Body of pancreas (tissue), 4 donors: ENCODE data around the gene CHST1. TPM values are rescaled to one million over a fixed set of nuclear protein-coding genes. Genes with fewer than 3 reads are reported as not detected.

Experiments used
- ATAC-seq: fragments of 150-250 bp; one replicate; pipeline ENCODE4 v1.9.1; 2016
- DNase-seq, 4 donors: peaks; one replicate each; pipeline ENCODE4 v3.0.0-alpha.2; 2019
- H3K27ac ChIP-seq, 4 donors: fragments of 200-600 bp; sonication (generic); 1 replicate in 3 of 4; 2 replicates in 1 of 4; pipeline versions ENCODE4 v1.5.1 to v1.6.1; 2016 to 2019; ENCODE audit warnings: mild to moderate bottlenecking in 1 of 4, mixed read lengths in 1 of 4, moderate library complexity in 1 of 4
- H3K27me3 ChIP-seq, 2 donors: fragments of 200-600 bp; sonication (generic); one replicate each; pipeline ENCODE4 v1.6.0; 2016; ENCODE audit warnings: mild to moderate bottlenecking in 1 of 2
- H3K36me3 ChIP-seq, 2 donors: fragments of 200-600 bp; sonication (generic); replicated peaks in 1 of 2; 2 replicates each; pipeline ENCODE4 v1.5.1; 2016; ENCODE audit warnings: low read depth in 2 of 2; ENCODE audit not compliant: insufficient read depth in 1 of 2
- H3K4me1 ChIP-seq: fragments of 200-600 bp; sonication (generic); one replicate; pipeline ENCODE4 v1.6.0; 2016
- H3K4me3 ChIP-seq, 2 donors: fragments of 200-600 bp; sonication (generic); 1 replicate in 1 of 2; 2 replicates in 1 of 2; pipeline ENCODE4 v1.5.1; 2016 to 2019
- H3K9me3 ChIP-seq, 3 donors: fragments of 200-600 bp; sonication (generic); 1 replicate in 2 of 3; 2 replicates in 1 of 3; pipeline ENCODE4 v1.5.1; 2016
- CTCF ChIP-seq, 7 experiments: fragments of 450-650 bp in 4 of 7; fragments of 200-600 bp in 3 of 7; sonication (generic) in 3 of 7; IDR thresholded peaks; one replicate each; pipeline ENCODE4 v1.5.1; 2016 to 2019; ENCODE audit warnings: antibody characterized with exemption in 7 of 7
- POLR2A ChIP-seq, 3 donors: fragments of 450-650 bp; IDR thresholded peaks; one replicate each; pipeline ENCODE4 v1.6.1; 2016; ENCODE audit warnings: antibody characterized with exemption in 3 of 3, mild to moderate bottlenecking in 2 of 3
- WGBS, 2 donors: methylation state at CpG; one replicate each; pipeline ENCODE4 v1.1.5; 2017; 5-methylcytosine and 5-hydroxymethylcytosine counted together
- intact Hi-C: fragments of 100-400 bp; cut with DNase I; formaldehyde crosslinking; loops from one replicate; pipeline ENCODE4 v1.15.1; 2023
- microRNA-seq, 2 donors: library from miRNA; unstranded; fragments of <30 nt; microRNA quantifications; one replicate each; pipeline ENCODE4, GENCODE V29; 2016; ENCODE audit warnings: borderline number of aligned reads in 2 of 2, borderline replicate concordance in 2 of 2
- small RNA-seq: library from RNA; depleted of rRNA; stranded (forward); fragments of <200 nt; gene quantifications from one replicate; pipeline ENCODE3, GENCODE V24; 2016
- total RNA-seq, 2 donors: library from RNA; depleted of rRNA; stranded (reverse); fragments of >200 nt; gene quantifications; one replicate each; pipeline ENCODE4 v1.1.0, GENCODE V29; 2016

The CHST1 gene
- total RNA-seq, 2 donors from 2014 or later, result 1.3 to 2.0 TPM

GRCh38 chr11:45603946-45604682 is 61.3 kb downstream of the CHST1 start:
- Histone ChIP-seq H3K4me3 (no peak overlapping the region), H3K9me3 (no peaks in the 10 kb centered on the region), H3K4me1 (no peaks in the 10 kb centered on the region), H3K36me3 (no peaks in the 10 kb centered on the region), H3K27me3 (no peaks in the 10 kb centered on the region), H3K27ac (no peak overlapping the region)
- TF ChIP-seq CTCF (IDR thresholded peaks at IDR 0.05), result no peak
- TF ChIP-seq POLR2A (IDR thresholded peaks at IDR 0.05), result no peak
- WGBS, 2 donors, result 35 to 36% methylated on average over 11 of the region's 11 CpGs
- DNase-seq, result no peak
- intact Hi-C loops, result no loop called here
- no peak for ATAC-seq

DNA sequence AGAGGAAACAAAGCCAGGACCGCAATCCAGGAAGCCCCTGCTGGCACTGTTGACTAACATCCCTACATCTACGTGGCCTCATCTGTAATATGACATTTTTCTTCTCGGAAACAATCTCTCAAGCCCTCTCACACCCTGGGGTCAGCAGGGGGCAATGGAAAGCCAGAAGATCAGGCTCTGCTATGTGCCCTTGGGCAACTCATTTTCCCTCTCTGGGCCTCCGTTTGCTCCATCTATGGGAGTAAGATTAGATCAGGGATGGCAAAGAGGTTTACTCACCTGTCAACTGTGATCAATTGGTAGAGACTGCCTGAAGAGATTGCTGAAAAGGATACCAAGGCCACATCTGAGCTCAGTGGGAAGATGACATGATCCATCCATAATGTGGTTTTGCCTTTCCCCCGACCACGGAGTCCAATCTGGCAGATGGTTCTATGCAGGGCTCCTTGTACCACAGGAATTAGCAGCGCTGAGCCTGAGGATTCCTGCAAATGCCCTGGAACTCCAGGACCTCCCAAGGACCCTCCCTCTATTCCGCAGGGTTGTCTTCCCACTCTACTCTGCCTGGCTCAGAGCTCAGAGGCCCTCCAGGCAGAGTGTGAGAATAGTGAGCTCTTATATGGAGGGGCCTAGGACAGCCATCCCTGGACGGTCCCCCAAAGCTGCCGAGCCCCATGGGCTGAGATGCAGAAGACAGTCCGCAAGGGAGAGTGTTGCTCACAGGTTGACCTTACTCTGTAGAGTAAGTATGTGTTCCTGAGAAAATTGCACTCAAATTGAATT is 66.1 kb downstream of the CHST1 start:
- no peak for ATAC-seq
- TF ChIP-seq POLR2A (IDR thresholded peaks at IDR 0.05) (no peak), CTCF (IDR thresholded peaks at IDR 0.05) (no peak)
- H3K27me3 ChIP-seq, result no peaks in the 10 kb centered on the region
- no peaks in the 10 kb centered on the region for H3K4me1 ChIP-seq
- WGBS, 2 donors, result 60 to 78% methylated on average over 9 to 11 of the region's 11 CpGs
- H3K27ac ChIP-seq, result no peak overlapping the region
- no peak for DNase-seq
- intact Hi-C loops, result no loop called here
- no peaks in the 10 kb centered on the region for H3K36me3 ChIP-seq
- no peaks in the 10 kb centered on the region for H3K9me3 ChIP-seq
- H3K4me3 ChIP-seq, result no peak overlapping the region

Small RNA genes lying within 50 kb of the gene (microRNA-seq; reads per million reads assigned to microRNA genes)
- 0 reads per million in 2 donors for gene MIR7154

Small RNA genes lying within 50 kb of the gene (small RNA-seq; reads per million reads assigned to genes)
- gene MIR7154, result not detected

Other genes with a start within 250 kb of the CHST1 start
- 10 to 100 TPM; 11.2 to 22.7 TPM for gene SLC35C1, start 139.5 kb upstream of the CHST1 start, total RNA-seq
- 10 to 100 TPM; 24.6 to 65.9 TPM for gene CRY2, start 181.9 kb upstream of the CHST1 start, total RNA-seq
- 10 to 100 TPM; 23.7 to 32.4 TPM for gene MAPK8IP1, start 220.0 kb upstream of the CHST1 start, total RNA-seq
- gene FREY1, start 241.6 kb upstream of the CHST1 start, total RNA-seq, result 1 to 10 TPM; 2.3 to 8.2 TPM